NCI-H1417 (cell line): ENCODE results near the gene ADGRB3.
A peak's percentile ranks its signal among the peaks of the same experiment; 100 is the strongest.
"Not testable (repeated sequence)": the region's sequence is repeated elsewhere in the genome, so short reads cannot be mapped to it uniquely, and the experiment has no call there.

Experiments
- DNase-seq, 3 experiments: peaks; one replicate each; lab custom pipeline; 2025; lab: John Stamatoyannopoulos, UW

ADGRB3 gene

GRCh38 chr6:68738039-68738438 is 103.0 kb downstream of the ADGRB3 start:
- no peak for DNase-seq

GRCh38 chr6:68740828-68741500 is 105.9 kb downstream of the ADGRB3 start:
- DNase-seq = no peak

- no peak for DNase-seq
These were observed 106.7 kb downstream of the ADGRB3 start for GRCh38 chr6:68741501-68742386.

- DNase-seq = no peak
These were observed 108.0 kb downstream of the ADGRB3 start for GRCh38 chr6:68743099-68743498.

- DNase-seq = not testable (repeated sequence)
These were observed 109.3 kb downstream of the ADGRB3 start for GRCh38 chr6:68744376-68744775.

- no peak for DNase-seq
These were observed 111.3 kb downstream of the ADGRB3 start for GRCh38 chr6:68746376-68746775.

- no peak for DNase-seq
These were observed 112.2 kb downstream of the ADGRB3 start for GRCh38 chr6:68747110-68747790.

GRCh38 chr6:68747832-68748231 is 112.8 kb downstream of the ADGRB3 start:
- DNase-seq = not testable (repeated sequence)

- no peak for DNase-seq
These were observed 119.7 kb downstream of the ADGRB3 start for GRCh38 chr6:68754681-68755213.

- DNase-seq = peak in 1 of 3 experiments; percentile 29
These were observed 121.6 kb downstream of the ADGRB3 start for GRCh38 chr6:68756454-68757375.

- no peak for DNase-seq
These were observed 122.7 kb downstream of the ADGRB3 start for GRCh38 chr6:68757821-68758220.

- DNase-seq = peak; percentile 16 to 80 (median 78)
These were observed 123.5 kb downstream of the ADGRB3 start for GRCh38 chr6:68758559-68758958.

GRCh38 chr6:68760485-68760884 is 125.4 kb downstream of the ADGRB3 start:
- DNase-seq = no peak

GRCh38 chr6:68760941-68761676 is 126.0 kb downstream of the ADGRB3 start:
- peak in 1 of 3 experiments; percentile 47 for DNase-seq

- no peak for DNase-seq
These were observed 126.9 kb downstream of the ADGRB3 start for GRCh38 chr6:68761985-68762384.

- DNase-seq = no peak
These were observed 136.3 kb downstream of the ADGRB3 start for GRCh38 chr6:68771426-68771825.

- DNase-seq = no peak
These were observed 139.8 kb downstream of the ADGRB3 start for GRCh38 chr6:68774843-68775242.

GRCh38 chr6:68776354-68776753 is 141.3 kb downstream of the ADGRB3 start:
- DNase-seq = peak in 2 of 3 experiments; percentile 16 to 79

- DNase-seq = peak; percentile 57 to 91 (median 86)
These were observed 142.9 kb downstream of the ADGRB3 start for GRCh38 chr6:68777956-68778355.

GRCh38 chr6:68778356-68779020 is 143.4 kb downstream of the ADGRB3 start:
- DNase-seq = peak; percentile 34 to 76 (median 36)
